Measurements from ENCODE around the gene SNTB2. TPM values are rescaled to one million over a fixed set of nuclear protein-coding genes. Genes with fewer than 3 reads are reported as not detected.

SNTB2 gene
- total RNA-seq, 4 donors from 2014 or later, result 32.5 to 60.4 (median 51.8) TPM

- peak overlapping the region; percentile 69 for H3K4me3 ChIP-seq (ENCODE audit: low read depth, poor library complexity, severe bottlenecking)
- intact Hi-C loops (cut with DNase I; ENCODE audit: low total_unique reads), result no loop called here
- 16 to 18% methylated on average over 46 of the region's 46 CpGs for WGBS, 2 donors
- TF ChIP-seq POLR2A (IDR thresholded peaks at IDR 0.05) (no peak), CTCF (IDR thresholded peaks at IDR 0.05) (no peak)
- peak in 1 of 2 donors; percentile 91 for DNase-seq (ENCODE audit: low spot score in 2 of 2)
Measured at GRCh38 chr16:69338557-69339288, 151.8 kb downstream of the SNTB2 start.

- DNase-seq (ENCODE audit: low spot score in 2 of 2), result peak; percentile 97 to 98
- peak in 1 of 3 donors; percentile 84 for TF ChIP-seq CTCF (IDR thresholded peaks at IDR 0.05)
- no peak for TF ChIP-seq POLR2A (IDR thresholded peaks at IDR 0.05)
- intact Hi-C loops (cut with DNase I; ENCODE audit: low total_unique reads), result no loop called here
- peak within 1 kb of the TSS; percentile 69 for H3K4me3 ChIP-seq (ENCODE audit: low read depth, poor library complexity, severe bottlenecking)
- WGBS, 2 donors, result 0% methylated on average over 71 to 73 of the region's 77 CpGs
Measured at GRCh38 chr16:69339289-69340094, 152.5 kb downstream of the SNTB2 start, which contains the start of the genes COG8 and NIP7. COG8 (minus strand) TSS chr16:69339564; CDS start chr16:69339552, 12 bp downstream. NIP7 (plus strand) TSS chr16:69339772; CDS start chr16:69339830, 58 bp downstream.

DNA sequence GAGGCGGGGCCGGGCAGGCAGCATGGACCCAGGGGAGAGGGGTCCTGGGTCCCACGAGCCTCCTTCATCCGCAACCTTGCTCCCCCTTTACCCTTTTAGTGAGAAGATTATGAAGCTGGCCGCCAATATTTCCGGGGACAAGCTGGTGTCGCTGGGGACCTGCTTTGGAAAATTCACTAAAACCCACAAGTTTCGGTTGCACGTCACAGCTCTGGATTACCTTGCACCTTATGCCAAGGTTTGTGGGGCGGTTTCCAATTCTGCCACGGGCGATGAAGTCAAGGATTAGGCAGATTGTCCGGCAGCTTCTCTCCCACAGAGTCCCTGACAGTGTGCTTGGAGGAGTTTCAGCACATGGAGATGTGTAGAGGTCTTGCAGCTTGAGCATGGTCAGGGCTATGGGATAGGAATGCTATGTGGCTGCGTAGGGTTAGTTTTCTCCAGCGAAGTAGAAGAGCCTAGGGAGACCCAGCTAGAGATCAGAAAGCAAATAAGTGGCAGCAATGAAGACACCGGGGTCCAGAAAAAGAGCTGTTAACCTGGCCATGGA, 153.2 kb downstream of the SNTB2 start:
- TF ChIP-seq CTCF (IDR thresholded peaks at IDR 0.05) (no peak), POLR2A (IDR thresholded peaks at IDR 0.05) (no peak)
- peak overlapping the region; percentile 69 for H3K4me3 ChIP-seq (ENCODE audit: low read depth, poor library complexity, severe bottlenecking)
- WGBS, 2 donors, result 7 to 9% methylated on average over 16 of the region's 16 CpGs
- DNase-seq (ENCODE audit: low spot score in 2 of 2), result no peak
- intact Hi-C loops (cut with DNase I; ENCODE audit: low total_unique reads), result no loop called here

GRCh38 chr16:69344171-69344570, 157.2 kb downstream of the SNTB2 start:
- 91 to 93% methylated on average over 5 of the region's 5 CpGs for WGBS, 2 donors
- intact Hi-C loops (cut with DNase I; ENCODE audit: low total_unique reads), result no loop called here
- TF ChIP-seq CTCF (IDR thresholded peaks at IDR 0.05), result no peak
- no peak for TF ChIP-seq POLR2A (IDR thresholded peaks at IDR 0.05)
- DNase-seq (ENCODE audit: low spot score in 2 of 2), result no peak
- no peak overlapping the region for H3K4me3 ChIP-seq (ENCODE audit: low read depth, poor library complexity, severe bottlenecking)

DNA sequence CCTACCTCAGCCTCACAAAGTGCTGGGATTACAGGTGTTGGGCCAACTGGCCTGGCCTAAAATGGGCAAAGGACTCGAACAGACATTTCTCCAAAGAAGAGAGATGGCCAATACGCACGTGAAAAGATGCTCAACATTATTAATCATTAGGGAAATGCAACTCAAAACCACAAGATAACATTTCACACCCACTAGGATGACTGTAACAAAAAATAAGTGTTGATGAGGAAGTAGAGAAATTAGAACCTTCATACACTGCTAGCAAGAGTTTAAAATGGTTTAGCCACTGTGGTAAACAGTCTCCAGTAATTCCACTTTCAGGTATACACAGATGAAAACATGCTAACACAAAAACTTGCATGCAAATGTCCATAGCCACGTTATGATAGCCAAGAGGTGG, 159.0 kb downstream of the SNTB2 start:
- H3K4me3 ChIP-seq (ENCODE audit: low read depth, poor library complexity, severe bottlenecking), result no peak overlapping the region
- intact Hi-C loops (cut with DNase I; ENCODE audit: low total_unique reads), result no loop called here
- TF ChIP-seq POLR2A (IDR thresholded peaks at IDR 0.05), result no peak
- TF ChIP-seq CTCF (IDR thresholded peaks at IDR 0.05), result no peak
- DNase-seq (ENCODE audit: low spot score in 2 of 2), result no peak
- 68 to 80% methylated on average over 4 of the region's 4 CpGs for WGBS, 2 donors
